Left renal pelvis (tissue), 4 donors: ENCODE data around the gene PTGIS. TPM values are rescaled to one million over a fixed set of nuclear protein-coding genes. Genes with fewer than 3 reads are reported as not detected.

ENCODE experiments used
- DNase-seq, 4 donors: peaks; one replicate each; pipeline ENCODE4 v3.0.0-alpha.2; 2013; ENCODE audit warnings: low read depth in 4 of 4, low spot score in 3 of 4
- polyA plus RNA-seq, 4 donors: library from polyadenylated mRNA; unstranded; fragments of 120-200 nt; gene quantifications; one replicate each; pipeline ENCODE4 v1.2.1, GENCODE V29; 2013; ENCODE audit not compliant: insufficient read length in 4 of 4

Gene PTGIS
- polyA plus RNA-seq, 4 donors: 30.9 to 134 (median 37.4) TPM

DNA sequence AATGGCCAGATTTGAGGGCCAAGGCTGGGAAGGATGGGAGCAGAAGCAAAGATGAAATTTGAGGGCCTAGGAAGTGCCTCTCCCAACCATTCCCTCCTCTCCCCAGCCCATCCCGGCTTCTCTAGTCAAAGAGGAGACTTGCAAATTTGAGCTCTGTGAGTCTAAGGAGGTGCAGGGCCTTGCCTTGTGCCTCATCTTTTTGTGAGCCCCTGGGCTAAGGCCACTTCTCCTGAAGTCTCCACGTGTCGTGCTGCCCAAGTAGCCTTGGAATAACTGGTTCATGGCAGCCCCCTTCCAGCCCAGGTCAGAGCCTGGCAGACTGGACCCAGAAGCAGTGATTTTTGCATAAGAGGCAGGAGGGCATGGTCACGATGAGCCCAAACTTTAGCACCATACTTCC is 6.7 kb downstream of the PTGIS start:
- no peak for DNase-seq

DNA sequence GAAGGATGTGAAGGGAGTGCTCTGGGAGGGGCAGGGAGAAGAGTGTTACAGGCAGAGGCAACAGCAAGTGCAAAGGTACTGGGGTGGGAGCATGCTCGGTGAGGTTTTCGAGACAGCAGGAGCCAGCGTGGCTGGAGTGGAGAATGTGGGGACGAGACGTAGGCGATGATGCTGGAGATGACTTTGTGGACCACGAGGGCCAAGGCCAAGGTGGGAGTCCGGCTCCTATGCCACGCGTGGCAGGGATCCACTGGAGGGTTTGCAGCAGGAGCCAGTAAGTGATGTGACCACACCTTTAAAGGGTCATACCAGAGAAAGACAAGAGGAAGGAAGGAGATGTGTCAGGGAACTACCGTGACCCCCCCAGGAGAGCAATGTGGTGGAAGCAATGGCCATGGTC is 7.3 kb downstream of the PTGIS start:
- no peak for DNase-seq

DNA sequence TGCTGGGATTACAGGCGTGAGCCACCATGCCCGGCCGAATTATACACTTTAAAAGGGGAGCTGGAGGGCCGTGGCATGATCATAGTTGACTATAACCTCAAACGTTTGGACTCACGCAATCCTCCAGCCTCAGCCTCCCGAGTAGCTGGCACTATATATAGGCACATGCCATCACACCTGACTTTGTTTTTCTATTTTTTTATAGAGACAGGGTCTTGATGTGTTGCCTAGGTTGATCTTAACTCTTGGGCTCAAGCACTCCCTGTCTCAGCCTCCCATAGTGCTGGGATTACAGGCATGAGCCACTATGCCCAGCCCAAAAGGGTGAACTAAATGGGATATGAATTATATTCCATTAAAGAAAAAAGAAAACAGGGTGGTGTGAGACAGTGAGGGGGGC is 7.8 kb downstream of the PTGIS start:
- DNase-seq: no peak

DNA sequence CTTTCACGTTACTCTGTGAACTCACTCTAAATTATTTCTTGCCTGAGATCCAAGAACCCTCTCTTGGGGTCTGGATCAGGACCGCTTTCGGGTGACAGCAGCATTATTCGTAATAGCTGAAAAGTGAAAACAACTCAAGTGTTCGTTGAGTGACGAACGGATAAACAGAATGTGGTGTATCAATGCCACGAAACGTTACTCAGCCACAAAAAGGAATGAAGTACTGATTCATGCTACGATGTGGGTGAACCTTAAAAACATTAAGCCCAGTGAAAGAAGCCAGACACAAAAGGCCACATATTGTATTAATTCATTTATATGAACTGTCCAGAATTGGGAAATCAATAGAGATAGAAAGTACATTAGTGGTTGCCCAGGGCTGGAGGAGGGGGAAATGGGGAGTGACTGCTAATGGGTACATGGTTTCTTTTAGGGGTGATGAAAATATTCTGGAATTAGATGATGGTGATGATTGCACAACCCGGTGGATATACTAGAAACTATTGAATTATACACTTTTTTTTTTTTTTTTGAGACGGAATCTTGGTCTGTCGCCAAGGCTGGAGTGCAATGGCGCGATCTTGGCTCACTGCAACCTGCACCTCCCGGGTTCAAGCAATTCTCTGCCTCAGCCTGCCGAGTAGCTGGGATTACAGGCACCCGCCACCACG is 8.4 kb downstream of the PTGIS start:
- DNase-seq: no peak

DNA sequence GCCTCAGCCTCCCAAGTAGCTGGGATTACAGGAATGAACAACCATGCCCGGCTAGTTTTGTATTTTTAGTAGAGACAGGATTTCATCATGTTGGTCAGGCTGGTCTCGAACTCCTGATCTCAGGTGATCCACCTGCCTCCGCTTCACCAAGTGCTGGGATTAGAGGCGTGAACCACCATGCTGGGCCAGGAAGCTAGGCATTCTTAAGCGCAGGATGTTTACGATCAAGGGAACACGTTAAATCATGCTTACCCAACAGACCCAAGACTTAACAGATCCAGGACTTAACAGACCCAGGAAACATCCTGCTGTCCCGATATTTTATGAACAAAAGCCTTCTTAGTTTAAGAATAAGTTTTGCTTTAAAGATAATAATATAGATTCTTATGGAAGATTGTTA is 9.1 kb downstream of the PTGIS start:
- DNase-seq: no peak

DNA sequence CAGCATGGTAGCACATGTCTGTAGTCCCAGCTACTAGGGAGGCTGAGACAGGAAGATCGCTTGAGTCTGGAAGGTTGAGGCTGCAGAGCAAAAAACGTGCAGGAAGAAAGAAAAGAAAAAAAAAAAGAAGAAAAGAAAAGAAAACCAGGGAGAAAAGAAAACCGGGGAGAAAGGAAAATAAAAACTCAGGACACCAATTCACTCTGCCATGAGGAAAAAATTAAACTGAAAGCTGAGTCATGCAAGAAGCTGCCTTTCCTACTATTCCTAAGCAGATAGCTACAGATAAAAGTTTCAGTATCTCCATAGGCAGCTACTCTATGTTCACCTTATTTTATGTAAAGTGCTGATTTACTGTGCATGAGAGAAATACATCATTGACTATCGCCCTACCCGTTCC is 10.5 kb downstream of the PTGIS start:
- DNase-seq: no peak

DNA sequence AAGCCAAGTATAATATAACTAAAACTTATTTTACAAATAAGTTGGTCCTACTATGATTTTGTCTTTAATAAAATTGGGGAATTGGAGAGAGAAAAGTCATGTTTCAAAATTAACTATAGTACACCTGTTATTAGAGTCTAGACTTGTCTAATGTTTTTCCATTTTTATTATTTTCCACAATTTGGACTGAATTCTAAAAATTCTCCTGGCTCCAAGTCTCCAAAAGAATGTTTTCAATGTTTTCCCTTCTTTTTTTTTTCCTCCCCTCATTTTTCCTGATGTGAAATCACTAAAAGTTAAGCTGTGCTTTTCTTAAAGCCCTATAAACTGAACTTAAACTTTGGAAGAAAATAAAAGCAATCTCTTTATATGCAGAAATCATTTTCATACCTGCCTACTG is 11.3 kb downstream of the PTGIS start:
- DNase-seq: no peak

DNA sequence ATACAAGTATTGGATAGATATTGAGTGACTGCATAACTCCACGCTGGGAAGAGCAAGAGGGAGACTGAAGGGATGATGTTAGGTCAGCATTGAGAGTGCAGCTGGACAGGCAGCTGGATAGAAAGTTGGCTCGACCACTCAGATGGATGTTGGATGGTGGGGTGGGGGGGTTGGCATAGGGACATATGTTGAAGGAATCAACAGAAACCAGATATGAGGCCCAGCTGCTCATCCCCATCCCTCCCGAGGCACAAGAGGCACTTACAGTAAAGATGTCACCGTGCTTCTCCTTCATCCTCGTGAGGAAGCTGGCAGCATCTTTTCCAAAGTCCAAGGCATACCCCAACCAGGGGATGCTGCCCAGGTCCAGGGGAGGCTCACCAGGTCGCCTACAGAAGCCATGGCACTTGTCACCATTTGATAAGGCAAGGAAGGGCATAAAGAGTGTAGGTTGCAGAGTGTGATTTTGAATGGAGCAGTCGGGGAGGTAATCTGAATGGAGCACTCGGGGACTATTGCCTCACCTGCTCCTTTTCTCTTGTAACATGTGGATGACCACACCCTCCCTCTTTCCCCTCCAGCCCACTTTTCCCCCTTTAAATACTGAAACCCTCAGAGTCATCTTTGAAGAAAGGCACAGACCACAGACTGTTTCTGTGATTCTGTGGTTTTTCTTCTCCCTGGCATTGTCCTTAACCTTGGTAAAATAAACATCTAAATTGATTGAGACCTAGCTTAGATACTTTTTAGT is 18.0 kb downstream of the PTGIS start:
- no peak for DNase-seq

DNA sequence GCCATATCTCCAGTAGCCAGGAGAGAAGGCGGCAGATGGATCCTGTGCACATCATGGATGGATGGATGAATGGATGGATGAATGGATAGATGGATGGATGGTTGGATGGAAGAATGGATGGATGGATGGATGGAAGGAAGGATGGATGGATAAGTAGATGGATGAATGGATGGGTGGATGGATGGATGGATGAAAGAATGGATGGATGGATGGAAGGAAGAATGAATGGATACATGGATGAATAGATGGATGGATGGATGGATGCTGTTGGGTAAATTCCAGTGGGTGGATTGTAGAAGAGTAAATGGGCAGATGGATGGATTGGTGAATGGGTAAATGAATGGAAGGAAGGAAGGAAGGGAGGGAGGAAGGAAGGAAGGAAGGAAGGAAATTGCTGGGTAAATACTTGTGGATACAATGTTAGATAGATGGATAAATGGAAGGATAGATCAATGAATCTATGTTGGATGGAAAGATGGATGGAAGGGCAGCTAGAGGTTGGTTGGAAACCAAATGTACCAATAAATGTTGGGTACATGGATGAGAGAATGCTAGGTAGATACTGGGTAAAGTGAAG is 19.5 kb downstream of the PTGIS start:
- DNase-seq: no peak

DNA sequence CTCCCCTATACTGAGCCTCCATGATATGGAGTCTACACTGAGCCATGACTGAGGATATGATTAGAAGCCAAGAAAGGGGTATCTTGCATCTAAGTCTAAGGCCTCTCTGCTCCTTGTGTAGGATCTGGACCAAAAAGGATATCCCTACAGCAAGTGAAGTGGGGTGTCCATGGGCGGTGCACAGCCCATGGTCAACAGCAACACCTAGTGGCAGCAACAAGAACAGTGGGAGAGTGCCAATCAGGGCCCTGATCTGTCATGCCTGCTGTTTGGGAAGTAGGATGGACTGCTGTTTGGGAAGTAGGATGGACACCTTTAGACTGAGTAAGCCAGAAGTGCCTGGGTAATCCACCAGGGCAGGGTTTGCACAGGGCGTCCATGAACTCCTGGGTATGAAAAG is 22.4 kb downstream of the PTGIS start:
- no peak for DNase-seq

DNA sequence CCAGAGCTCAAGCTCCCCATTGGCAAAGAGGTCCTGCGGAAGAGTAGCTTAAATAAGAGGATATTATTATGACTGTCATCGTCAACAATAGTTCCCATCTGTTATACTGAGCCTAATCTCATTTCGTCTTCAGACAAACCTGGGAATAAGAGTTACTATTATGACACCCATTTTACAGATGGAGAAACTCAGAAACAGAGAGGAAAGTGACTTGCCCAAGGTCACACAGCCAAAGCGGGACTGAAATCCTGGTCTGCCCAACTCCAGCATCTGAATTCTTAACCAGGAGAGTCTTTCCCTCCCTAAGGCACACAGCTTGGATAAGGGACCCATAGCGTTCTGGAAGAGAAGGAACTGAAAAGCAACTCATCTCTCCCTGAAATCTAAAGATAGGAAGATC is 23.4 kb downstream of the PTGIS start:
- no peak for DNase-seq

DNA sequence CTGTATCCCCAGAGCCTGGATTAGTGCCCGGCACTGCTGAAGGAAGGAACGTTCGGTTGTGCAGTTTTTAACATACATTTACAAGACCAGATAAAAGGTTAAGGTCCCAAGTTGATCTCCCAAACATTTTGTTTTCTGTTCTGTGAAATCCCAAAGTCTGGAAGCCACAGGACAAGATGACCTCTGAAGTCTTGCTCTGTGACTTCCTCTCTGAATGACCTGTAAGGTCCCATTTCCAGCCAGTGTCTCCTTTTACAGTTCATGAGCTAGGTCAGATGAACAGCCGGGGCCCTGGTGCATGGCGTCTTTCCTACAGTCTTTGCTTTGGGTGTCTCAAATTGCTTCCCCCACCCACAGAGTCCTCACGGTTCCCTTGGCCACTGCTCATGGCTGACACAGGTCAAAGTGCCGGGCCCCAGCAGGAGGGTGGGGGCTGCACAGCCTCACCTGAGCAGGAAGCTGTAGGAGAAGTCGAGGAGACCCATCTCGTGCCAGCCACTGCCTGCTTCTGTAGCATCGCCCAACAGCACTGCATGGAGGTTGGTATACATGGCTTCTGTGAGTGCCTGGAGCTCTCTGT is 24.0 kb downstream of the PTGIS start:
- DNase-seq: no peak

DNA sequence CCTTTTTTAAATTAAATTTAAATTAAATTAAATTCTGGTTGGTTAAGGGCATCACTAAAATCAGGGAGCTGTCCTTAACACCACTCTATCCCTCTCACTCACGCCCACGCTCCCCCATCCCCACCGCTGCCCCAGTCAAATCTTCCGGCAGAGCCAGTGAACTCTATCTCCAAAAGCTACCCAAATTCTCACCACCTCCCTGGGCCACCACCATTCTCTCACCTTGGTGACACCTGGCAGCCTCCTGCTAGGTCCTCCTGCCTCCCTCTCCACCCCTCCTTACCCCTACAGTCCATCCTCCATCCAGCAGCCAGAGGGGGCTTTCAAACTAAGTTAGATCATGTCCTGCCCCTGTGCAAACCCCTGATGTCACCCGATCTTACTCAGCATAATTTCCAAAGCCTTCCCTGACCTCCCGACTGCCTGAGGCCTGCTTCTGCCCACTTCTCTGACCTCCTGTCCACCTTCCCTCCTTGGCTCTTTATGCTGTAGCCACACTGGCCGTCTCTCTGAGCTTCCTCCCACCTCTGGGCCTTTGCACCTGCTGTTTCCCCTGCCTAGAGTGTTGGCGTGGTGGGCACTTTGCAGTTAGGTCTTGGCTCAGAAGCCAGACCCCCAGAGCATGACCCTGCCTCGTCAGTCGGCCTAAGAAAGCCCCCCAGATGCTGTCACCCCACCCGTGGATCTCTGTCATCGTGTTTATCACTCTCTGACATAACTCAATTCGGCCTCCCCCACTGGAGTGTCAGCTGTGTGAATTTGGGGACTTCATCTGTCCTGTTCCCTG is 24.7 kb downstream of the PTGIS start:
- no peak for DNase-seq

DNA sequence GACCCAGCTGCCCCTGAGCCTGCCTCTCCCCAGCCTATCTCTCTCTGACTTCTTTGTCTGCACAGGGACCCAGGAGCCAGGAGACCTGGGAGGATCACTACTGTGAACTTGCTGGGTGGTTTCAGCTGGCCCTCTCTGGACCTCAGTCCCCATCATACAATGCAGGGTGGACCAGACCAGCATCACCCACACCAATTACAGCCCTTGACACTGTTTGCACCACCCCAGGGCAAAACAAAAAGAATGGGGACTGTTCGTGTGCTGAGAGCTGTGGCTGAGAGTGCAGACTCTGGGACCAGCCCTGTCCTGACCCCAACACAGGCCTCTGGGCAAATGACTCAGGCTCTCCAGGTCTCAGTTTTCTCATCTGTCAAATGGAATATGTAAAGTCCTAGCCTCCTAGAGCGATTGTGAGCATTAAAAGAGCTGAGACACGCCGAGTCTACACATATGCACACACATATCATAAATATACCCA is 25.4 kb downstream of the PTGIS start:
- DNase-seq: no peak

DNA sequence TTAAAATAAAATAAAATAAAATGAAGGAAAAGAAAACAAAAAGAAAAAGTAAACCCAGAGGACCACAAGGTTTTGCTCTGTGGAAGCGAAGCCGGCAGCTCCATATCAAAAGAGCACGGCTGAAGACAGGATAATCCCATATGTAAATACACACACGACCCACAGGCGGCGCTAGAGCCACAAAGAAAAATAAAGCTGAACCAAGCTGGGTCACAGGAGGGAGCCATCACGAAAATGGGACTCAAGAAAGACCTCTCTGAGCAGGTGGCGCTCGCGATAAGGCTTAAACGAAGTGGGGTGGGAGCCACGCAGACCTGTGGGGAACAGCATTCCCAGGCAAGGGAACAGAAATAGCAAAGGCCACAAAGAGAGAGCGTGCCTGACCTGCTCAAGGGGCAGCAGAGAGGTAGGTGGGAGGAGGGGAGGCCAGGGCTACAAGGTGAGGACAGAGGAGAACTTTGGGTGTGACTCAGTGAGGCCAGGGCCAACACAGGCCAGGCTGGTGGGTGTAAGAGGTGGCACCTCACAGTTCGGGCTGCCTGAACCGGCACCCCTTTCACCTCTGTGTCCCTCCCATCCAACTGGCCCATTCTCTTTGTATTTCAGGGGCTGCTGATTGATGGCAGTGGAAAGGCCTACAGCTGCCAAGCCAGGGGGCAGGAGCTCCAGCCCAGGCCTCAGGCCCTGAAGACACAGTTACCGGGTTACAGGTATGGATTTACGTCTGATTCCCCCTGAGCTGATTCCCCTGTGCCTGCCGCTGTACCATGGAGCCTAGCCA is 26.0 kb downstream of the PTGIS start:
- DNase-seq: peak in 2 of 4 donors; percentile 39 to 48

DNA sequence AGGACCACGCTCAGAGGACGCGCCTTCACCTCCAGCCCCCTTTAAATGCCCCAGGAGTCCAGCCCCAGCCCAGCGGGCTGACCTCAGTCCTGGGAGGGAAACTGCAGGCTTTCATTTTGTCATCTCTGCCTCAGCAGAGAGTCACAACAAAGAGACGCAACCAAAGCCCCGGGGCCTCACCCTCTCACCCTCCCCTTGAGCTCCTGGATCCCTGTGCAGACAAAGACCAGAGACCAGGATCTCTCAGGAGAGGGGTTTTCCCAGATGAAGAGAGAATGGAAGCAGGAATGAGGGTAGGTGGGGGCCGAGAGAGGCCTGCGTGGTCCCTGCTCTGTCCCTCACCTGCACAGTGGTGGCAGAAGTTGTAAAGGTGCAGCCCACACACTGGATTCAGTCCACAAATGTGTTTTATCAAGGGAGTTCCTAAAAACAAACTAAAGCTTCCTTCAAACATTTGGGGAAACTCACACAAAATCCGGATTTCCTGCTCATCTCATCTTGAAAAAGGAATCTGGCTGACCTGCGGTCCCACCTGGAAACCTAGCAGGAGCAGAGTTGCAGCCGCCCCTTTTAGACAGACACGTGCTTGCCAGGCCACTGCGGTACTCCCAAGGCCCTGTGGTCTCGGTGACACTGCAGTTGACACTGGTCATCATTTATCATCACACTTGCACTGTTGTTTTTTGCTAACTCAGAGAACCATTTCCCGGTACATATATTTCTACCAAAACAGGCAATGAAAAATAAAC is 27.1 kb downstream of the PTGIS start:
- no peak for DNase-seq

DNA sequence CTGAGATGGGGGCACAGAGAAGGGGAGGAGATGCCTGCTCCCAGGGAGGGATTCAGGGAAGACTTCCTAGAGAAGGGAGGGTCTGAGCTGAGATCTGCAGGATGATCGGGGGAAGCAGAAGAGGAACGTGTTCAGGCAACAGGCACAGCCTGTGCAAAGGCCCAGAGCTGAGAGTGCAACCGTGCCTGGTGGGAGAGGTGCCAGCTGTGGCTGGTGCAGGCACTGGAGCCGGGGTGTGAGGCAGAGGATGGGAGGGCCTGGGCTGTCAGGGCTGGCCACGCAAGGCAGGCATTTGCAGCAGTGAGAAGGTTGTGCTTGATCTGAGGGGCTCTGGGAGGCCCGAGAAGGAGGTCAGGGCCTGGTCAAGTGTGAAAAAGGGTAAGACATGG is 27.7 kb downstream of the PTGIS start:
- DNase-seq: no peak

DNA sequence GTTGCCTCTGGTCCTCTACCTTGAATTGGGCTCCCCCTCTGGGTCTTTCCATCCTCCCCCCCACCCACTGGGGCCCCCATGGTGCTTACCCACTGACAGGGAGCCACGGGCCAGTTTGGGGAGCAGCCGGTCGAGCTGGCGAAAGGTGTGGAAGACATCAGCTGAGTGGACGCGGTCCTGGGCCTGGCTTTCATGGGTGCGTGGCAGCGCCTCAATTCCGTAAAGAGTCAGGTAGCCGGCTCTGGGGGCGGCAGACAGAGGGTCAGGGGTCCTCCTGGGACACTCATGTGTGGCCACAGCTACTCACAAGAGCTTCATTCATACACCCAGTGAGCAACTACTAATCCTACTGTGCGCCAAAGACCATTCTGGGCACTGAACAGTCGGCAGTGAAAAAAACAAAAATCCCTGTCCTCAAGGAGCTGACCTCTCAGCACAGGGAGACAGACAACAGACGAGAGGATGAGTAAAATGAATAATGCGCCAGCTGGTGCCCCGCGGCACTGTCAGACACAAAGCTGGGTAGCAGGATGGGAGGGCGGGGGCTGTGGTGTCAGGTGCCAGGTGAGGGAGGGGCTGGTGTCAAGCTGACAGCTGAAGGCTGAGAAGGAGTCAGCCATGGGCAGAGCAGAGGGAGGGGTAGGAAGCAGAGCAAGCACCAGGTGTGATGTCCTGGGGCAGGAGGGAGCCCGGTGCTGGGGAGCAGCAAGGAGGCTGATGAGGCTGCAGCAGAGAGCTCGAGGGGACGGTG is 28.3 kb downstream of the PTGIS start:
- no peak for DNase-seq

DNA sequence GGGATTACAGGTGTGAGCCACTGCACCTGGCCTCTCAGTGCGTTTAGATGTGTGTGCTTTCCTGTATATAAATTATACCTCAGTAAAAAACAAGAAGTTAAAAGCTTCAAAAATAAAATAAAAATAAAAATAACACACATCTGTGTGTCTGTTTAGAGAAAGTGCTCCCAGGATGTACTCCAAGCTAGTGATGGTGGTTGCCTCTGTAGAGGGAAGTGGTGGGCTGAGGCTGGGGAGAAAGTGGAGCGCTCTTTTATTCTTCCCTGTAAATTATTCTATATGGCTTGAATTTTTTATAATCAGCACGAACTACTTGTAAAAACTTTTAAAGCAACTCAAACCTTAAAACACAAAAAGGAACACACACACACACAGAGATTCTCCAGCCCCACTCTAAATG is 29.0 kb downstream of the PTGIS start:
- no peak for DNase-seq
